BJ (cell line): Measurements from ENCODE around the gene RHO. TPM values are rescaled to one million over a fixed set of nuclear protein-coding genes. Genes with fewer than 3 reads are reported as not detected.
A peak's percentile ranks its signal among the peaks of the same experiment; 100 is the strongest.
"Not testable (repeated sequence)": the region's sequence is repeated elsewhere in the genome, so short reads cannot be mapped to it uniquely, and the experiment has no call there.

Experiments used
- CTCF ChIA-PET: fragments of 350-600 bp; formaldehyde crosslinking; extraction: SDS; loops from one replicate; lab custom pipeline; 2021; ENCODE audit warnings: antibody characterized with exemption, inconsistent platforms; lab: Yijun Ruan, JAX
- POLR2A ChIA-PET: fragments of 300-600 bp; sonication (Branson Sonifier 250); formaldehyde crosslinking; extraction: SDS; loops from one replicate; lab custom pipeline; 2021; ENCODE audit warnings: antibody characterized with exemption; lab: Charles Lee
- DNase-seq: peaks from one replicate; pipeline ENCODE4 v3.0.0-alpha.2; 2011; ENCODE audit warnings: low read depth
- H3K27me3 ChIP-seq: 2 replicates; pipeline ENCODE4 v1.6.0; 2011; ENCODE audit warnings: low read length; ENCODE audit not compliant: control insufficient read depth, insufficient read depth
- H3K36me3 ChIP-seq: 2 replicates; pipeline ENCODE4 v1.5.1; 2011; ENCODE audit warnings: low read length; ENCODE audit not compliant: control insufficient read depth, insufficient read depth
- H3K4me3 ChIP-seq: 2 replicates; pipeline ENCODE4 v1.5.1; 2011; ENCODE audit warnings: low read depth, mild to moderate bottlenecking, control low read depth, low read length
- polyA plus RNA-seq: library from polyadenylated mRNA; depleted of rRNA; stranded (reverse); fragments of >200 nt; gene quantifications from 2 replicates; pipeline ENCODE4 v1.2.3, GENCODE V29; 2011
- TF ChIP-seq, protein P1 (sequence below): IDR thresholded peaks from 2 replicates; pipeline ENCODE4 v1.5.1; 2011; ENCODE audit warnings: low read depth, mild to moderate bottlenecking, control low read depth, inconsistent platforms, low read length, moderate library complexity; ENCODE audit not compliant: insufficient read depth

RHO gene
- polyA plus RNA-seq, 1 experiment: not detected

DNA sequence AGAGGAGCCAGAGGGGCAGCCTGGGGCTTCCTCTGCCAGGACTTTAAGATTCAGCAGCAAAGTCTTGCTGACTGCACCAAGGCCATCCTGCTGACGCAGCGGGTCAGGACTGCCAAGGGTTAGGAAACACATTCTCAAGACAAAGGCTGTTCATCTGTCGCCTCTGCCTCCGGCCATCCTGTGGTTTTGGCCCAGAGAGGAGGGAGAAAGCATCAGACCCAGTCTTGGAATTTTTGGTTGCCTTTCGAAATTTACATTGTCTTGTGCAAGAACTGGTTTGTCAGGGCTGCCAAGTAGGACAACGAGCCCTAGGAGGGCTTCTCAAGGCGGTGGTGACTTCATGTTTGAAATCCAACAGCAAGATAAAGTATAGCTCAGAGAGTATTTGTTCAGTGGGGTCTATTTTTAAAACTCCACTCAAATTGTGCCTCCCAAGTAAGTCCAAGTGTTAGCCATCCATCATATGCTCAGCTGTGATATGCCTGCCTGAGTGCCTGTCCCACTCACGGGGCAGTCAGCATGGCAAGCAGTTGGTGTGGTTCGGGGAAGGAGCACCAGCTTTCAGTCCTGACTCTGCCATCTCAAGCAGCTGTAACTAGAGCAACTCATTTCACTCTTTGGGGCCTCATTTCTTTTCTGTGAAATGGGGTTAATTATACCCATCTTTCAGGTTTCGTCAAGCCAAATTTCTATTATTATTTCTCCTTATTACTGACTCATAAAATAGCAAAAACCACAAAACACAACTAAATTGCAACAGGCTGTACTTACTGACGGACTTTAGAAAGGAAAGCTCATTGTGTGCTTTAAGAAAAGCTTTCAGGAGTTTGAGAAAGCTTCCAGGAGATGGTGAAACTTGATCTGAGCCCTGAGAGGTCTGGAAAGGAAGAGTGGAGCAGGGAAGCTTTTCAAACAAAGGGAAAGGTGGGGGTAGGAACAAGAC, 42.4 kb upstream of the RHO start:
- TF ChIP-seq, protein P1, sequence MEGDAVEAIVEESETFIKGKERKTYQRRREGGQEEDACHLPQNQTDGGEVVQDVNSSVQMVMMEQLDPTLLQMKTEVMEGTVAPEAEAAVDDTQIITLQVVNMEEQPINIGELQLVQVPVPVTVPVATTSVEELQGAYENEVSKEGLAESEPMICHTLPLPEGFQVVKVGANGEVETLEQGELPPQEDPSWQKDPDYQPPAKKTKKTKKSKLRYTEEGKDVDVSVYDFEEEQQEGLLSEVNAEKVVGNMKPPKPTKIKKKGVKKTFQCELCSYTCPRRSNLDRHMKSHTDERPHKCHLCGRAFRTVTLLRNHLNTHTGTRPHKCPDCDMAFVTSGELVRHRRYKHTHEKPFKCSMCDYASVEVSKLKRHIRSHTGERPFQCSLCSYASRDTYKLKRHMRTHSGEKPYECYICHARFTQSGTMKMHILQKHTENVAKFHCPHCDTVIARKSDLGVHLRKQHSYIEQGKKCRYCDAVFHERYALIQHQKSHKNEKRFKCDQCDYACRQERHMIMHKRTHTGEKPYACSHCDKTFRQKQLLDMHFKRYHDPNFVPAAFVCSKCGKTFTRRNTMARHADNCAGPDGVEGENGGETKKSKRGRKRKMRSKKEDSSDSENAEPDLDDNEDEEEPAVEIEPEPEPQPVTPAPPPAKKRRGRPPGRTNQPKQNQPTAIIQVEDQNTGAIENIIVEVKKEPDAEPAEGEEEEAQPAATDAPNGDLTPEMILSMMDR: no peak
- Histone ChIP-seq H3K27me3 (no peaks in the 10 kb centered on the region), H3K4me3 (no peak overlapping the region), H3K36me3 (peaks cover 2% of the 10 kb centered on the region; the same call in 1 of the 2 replicates)
- POLR2A ChIA-PET: interaction anchor here (0.5 to 0.8 kb wide), 2 partner anchors 142 to 329 kb away, joined by 3 to 4 read pairs; no protein-coding TSS in a partner anchor
- peak; percentile 98 for DNase-seq
- CTCF ChIA-PET: interaction anchor here (0.7 to 2.5 kb wide), 11 partner anchors 73 to 343 kb away, joined by 3 to 15 read pairs (median 5); partner anchors contain the start of gene PLXND1

DNA sequence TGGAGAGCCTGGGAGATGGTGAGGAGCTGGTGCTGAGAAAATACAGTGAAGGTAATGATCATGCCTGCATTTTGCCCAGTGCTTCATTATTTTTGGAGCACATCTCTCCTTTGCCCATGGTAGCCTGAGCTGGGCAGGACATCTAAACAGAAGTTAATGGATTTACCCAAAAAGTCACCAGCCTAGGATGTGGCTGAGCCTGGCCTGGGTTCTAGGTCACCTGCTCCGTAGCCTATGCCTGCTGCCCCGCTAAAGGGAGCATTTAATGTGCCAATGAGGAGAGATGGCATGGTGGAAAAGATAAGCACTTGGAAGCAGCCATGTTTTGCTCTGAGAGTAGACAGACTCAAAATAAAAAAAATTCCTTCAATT, 41.8 kb upstream of the RHO start:
- DNase-seq: no peak
- H3K4me3 ChIP-seq: no peak overlapping the region
- CTCF ChIA-PET: interaction anchor here (0.8 to 2.5 kb wide), 9 partner anchors 72 to 343 kb away, joined by 3 to 15 read pairs (median 5); partner anchors contain the start of gene PLXND1

DNA sequence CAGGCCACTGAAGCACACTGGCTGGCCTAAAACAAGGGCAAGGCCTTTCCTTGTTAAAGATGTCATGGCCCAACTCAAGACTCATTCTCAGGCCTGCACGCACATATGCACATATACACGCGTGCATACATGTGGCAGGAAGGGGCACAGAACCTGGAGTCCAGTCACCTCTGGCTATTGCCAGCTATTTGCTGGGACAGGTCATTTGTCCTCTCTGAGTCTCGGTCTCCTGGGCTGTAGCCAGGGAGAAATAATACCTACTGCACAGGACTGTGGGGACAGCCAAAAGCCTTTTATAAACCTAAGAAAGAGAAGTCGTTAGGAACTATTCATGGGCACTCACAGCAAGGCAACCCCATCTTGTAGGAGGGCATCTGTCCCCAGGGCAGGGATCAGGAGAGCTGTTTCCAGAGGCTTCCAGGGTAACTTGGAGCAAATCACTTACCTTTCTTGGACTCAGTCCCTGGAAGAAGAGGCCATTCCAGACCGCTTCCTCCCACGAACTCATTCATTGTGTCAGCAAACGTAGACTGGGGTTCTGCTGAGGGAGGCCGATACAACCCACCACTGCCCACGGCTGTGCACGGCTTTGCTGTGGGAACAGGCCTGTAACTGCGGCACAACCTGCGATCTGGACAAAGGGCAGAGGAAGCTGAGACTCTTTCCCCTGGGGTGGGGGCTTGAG, 41.1 kb upstream of the RHO start:
- no peak for DNase-seq
- ChIA-PET POLR2A (no interaction called here), CTCF (interaction anchor here (1.2 to 2.5 kb wide), 5 partner anchors 81 to 337 kb away, joined by 3 to 15 read pairs (median 5); no protein-coding TSS in a partner anchor)
- TF ChIP-seq, protein P1: no peak
- Histone ChIP-seq H3K36me3 (peaks cover 2% of the 10 kb centered on the region; the same call in 1 of the 2 replicates), H3K27me3 (no peaks in the 10 kb centered on the region), H3K4me3 (no peak overlapping the region)

More for the DNA sequence above, 41.8 kb upstream of the RHO start:
- Histone ChIP-seq H3K27me3 (no peaks in the 10 kb centered on the region), H3K36me3 (peaks cover 2% of the 10 kb centered on the region; the same call in 1 of the 2 replicates)
- TF ChIP-seq, protein P1: no peak
- POLR2A ChIA-PET: interaction anchor here (0.5 to 0.8 kb wide), 2 partner anchors 141 to 330 kb away, joined by 3 to 4 read pairs; no protein-coding TSS in a partner anchor

DNA sequence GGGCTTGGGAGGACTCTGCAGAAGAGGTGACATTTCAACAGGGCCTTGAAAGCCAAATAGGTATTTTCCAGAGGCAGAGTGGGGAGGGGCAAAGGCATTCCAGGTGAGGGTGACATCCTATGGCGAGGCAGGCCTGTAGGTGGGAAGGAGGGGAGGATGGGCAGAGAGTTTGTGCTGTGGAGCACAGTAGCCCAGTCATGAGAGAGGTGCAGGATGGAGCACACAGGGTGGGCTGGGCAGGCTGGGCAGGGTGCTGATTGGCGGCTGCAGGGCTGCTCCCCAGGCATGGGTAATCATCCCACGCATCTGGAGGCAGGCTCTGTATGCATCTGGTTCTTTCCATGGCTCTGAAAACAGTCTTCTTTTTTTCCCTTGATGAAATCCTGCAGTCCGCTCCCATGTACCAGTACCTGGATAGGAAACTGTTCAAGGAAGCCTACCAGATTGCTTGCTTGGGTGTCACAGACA, 40.5 kb upstream of the RHO start:
- CTCF ChIA-PET: interaction anchor here (2.5 kb wide), 1 partner anchor 139 kb away, joined by 15 read pairs; no protein-coding TSS in a partner anchor
- DNase-seq, POLR2A ChIA-PET, H3K27me3 ChIP-seq, H3K4me3 ChIP-seq, H3K36me3 ChIP-seq: not testable (repeated sequence)

DNA sequence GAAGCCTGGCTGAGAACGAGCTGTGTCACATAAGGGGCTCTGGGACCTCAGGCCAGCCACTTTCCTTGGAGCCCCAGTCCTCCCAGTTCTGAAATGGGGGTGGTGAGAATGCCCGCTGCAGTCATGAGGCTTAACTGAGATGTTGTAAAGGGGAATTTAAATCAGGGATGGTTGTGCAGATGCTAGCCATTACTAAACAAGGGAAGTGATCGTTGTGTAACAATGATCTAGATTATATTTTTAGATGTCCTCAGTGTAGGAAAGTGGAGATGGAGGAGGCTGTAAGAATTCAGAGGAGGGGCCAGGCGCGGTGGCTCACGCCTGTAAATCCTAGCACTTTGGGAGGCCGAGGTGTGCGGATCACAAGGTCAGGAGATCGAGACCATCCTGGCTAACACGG, 39.2 kb upstream of the RHO start:
- H3K36me3 ChIP-seq, POLR2A ChIA-PET, DNase-seq, H3K4me3 ChIP-seq, H3K27me3 ChIP-seq: not testable (repeated sequence)
- CTCF ChIA-PET: interaction anchor here (0.9 to 2.8 kb wide), 7 partner anchors 104 to 336 kb away, joined by 3 to 24 read pairs (median 11); no protein-coding TSS in a partner anchor
